ENCODE data around the gene LCORL. TPM values are rescaled to one million over a fixed set of nuclear protein-coding genes. Genes with fewer than 3 reads are reported as not detected.

Gene LCORL
- total RNA-seq, 1 experiment from 2014 or later, result 15.5 TPM

- WGBS (ENCODE audit: extremely low coverage, insufficient read length, low lambda C conversion rate), result no CpG with 5 or more reads among the region's 1 CpG
- no peaks in the 10 kb centered on the region; the same call in 1 of the 2 replicates for H3K79me2 ChIP-seq (ENCODE audit: insufficient read depth, low read length)
These were observed 55.2 kb downstream of the LCORL start for GRCh38 chr4:17966312-17966711.

More at GRCh38 chr4:17966312-17966711, 55.2 kb downstream of the LCORL start:
- no peak overlapping the region for H3K18ac ChIP-seq (ENCODE audit: insufficient read length, low read depth, low read length)
- no peak for DNase-seq
- no peak overlapping the region for H3K23ac ChIP-seq (ENCODE audit: insufficient read length, low read depth, low read length)
- H3K9me3 ChIP-seq (ENCODE audit: control insufficient read depth, low read depth, low read length), result no peaks in the 10 kb centered on the region
- no peak overlapping the region for H2BK20ac ChIP-seq (ENCODE audit: low read depth, low read length, poor library complexity, severe bottlenecking)
- H3K27me3 ChIP-seq (ENCODE audit: insufficient read depth, low read length), result no peaks in the 10 kb centered on the region
- H2AK5ac ChIP-seq (ENCODE audit: insufficient read length, low read length), result no peak overlapping the region
- no peak overlapping the region for H2BK15ac ChIP-seq (ENCODE audit: low read depth, low read length)
- no peak overlapping the region for H3K27ac Mint-ChIP-seq
- no peaks in the 10 kb centered on the region for H3K23me2 ChIP-seq (ENCODE audit: insufficient read length, low read depth, low read length, poor library complexity, severe bottlenecking)
- no peak overlapping the region for H3T11ph ChIP-seq (ENCODE audit: low read length)
- H3K4ac ChIP-seq (ENCODE audit: low read depth, low read length), result no peak overlapping the region
- H4K8ac ChIP-seq (replicated peaks; ENCODE audit: insufficient read length, low read depth, low read length), result no peak overlapping the region
- H3K9ac ChIP-seq (ENCODE audit: extremely low read depth, insufficient read length, low read length), result no peak overlapping the region
- no peak overlapping the region for H3K14ac ChIP-seq (ENCODE audit: insufficient read depth, low read length)
- no peaks in the 10 kb centered on the region for H3K36me3 Mint-ChIP-seq (ENCODE audit: insufficient read depth in 1 of 3, low read depth in 3 of 3)
- no peak overlapping the region for H2AFZ ChIP-seq (ENCODE audit: low read length)
- no peaks in the 10 kb centered on the region for H3K9me3 Mint-ChIP-seq
- no peaks in the 10 kb centered on the region for H4K20me1 ChIP-seq (ENCODE audit: control insufficient read depth, insufficient read depth, insufficient read length)
- H2BK5ac ChIP-seq (ENCODE audit: insufficient read length, low read length), result no peak overlapping the region
- no peak overlapping the region for H3K27ac ChIP-seq (ENCODE audit: insufficient read length, low read depth, low read length)
- H3K4me1 ChIP-seq (ENCODE audit: insufficient read depth, low read length), result no peaks in the 10 kb centered on the region
- H3K79me1 ChIP-seq (ENCODE audit: insufficient read depth, low read depth, low read length, poor library complexity, severe bottlenecking), result no peaks in the 10 kb centered on the region
- TF ChIP-seq, protein P1, sequence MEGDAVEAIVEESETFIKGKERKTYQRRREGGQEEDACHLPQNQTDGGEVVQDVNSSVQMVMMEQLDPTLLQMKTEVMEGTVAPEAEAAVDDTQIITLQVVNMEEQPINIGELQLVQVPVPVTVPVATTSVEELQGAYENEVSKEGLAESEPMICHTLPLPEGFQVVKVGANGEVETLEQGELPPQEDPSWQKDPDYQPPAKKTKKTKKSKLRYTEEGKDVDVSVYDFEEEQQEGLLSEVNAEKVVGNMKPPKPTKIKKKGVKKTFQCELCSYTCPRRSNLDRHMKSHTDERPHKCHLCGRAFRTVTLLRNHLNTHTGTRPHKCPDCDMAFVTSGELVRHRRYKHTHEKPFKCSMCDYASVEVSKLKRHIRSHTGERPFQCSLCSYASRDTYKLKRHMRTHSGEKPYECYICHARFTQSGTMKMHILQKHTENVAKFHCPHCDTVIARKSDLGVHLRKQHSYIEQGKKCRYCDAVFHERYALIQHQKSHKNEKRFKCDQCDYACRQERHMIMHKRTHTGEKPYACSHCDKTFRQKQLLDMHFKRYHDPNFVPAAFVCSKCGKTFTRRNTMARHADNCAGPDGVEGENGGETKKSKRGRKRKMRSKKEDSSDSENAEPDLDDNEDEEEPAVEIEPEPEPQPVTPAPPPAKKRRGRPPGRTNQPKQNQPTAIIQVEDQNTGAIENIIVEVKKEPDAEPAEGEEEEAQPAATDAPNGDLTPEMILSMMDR (conservative IDR thresholded peaks at IDR 0.05), result no peak
- H3K4me2 ChIP-seq (ENCODE audit: insufficient read depth, insufficient read length, low read length), result no peak overlapping the region
- no peak overlapping the region for H3K4me3 Mint-ChIP-seq
- H3K4me1 Mint-ChIP-seq, result no peaks in the 10 kb centered on the region; a peak in 1 of 4 replicates
- no peak overlapping the region for H2BK120ac ChIP-seq (ENCODE audit: low read depth, low read length, poor library complexity, severe bottlenecking)
- no peak overlapping the region for H3K56ac ChIP-seq (ENCODE audit: insufficient read length, low read depth, low read length)
- no peak overlapping the region for H4K5ac ChIP-seq (ENCODE audit: insufficient read length, low read depth, low read length)
- no peaks in the 10 kb centered on the region for H3K27me3 Mint-ChIP-seq (ENCODE audit: low read depth)
- H2BK12ac ChIP-seq (ENCODE audit: insufficient read length, low read depth, low read length), result no peak overlapping the region
- H4K91ac ChIP-seq (ENCODE audit: insufficient read length, low read depth, low read length), result no peak overlapping the region

Measured in H9 (cell line).